Limb (tissue), 2 donors: ENCODE results near the gene NCLN.
"Not testable (repeated sequence)": the region's sequence is repeated elsewhere in the genome, so short reads cannot be mapped to it uniquely, and the experiment has no call there.

Experiments used
- DNase-seq, 2 donors: peaks; one replicate each; pipeline ENCODE4 v3.0.0-alpha.2; 2016; ENCODE audit errors: extremely low spot score in 2 of 2

NCLN gene

GRCh38 chr19:3225169-3225485 lies 39.4 kb downstream of the NCLN start:
- no peak for DNase-seq

- no peak for DNase-seq
Observed at GRCh38 chr19:3225677-3226093, 40.0 kb downstream of the NCLN start.

- DNase-seq = no peak
Observed at GRCh38 chr19:3227054-3227626, 41.4 kb downstream of the NCLN start.

GRCh38 chr19:3229346-3229743 lies 43.6 kb downstream of the NCLN start:
- DNase-seq = no peak

GRCh38 chr19:3229888-3230496 lies 44.3 kb downstream of the NCLN start:
- DNase-seq = no peak

GRCh38 chr19:3231288-3231687 lies 45.6 kb downstream of the NCLN start:
- DNase-seq = no peak

GRCh38 chr19:3233116-3233515 lies 47.4 kb downstream of the NCLN start:
- DNase-seq = no peak

GRCh38 chr19:3233831-3234230 lies 48.1 kb downstream of the NCLN start:
- no peak for DNase-seq

GRCh38 chr19:3234800-3235199 lies 49.1 kb downstream of the NCLN start:
- no peak for DNase-seq

- DNase-seq = not testable (repeated sequence)
Observed at GRCh38 chr19:3235604-3236003, 49.9 kb downstream of the NCLN start.

GRCh38 chr19:3236272-3236671 lies 50.5 kb downstream of the NCLN start:
- no peak for DNase-seq

- no peak for DNase-seq
Observed at GRCh38 chr19:3238066-3238561, 52.4 kb downstream of the NCLN start.

- no peak for DNase-seq
Observed at GRCh38 chr19:3239367-3239766, 53.6 kb downstream of the NCLN start.

- peak; percentile 45 to 70 for DNase-seq
Observed at GRCh38 chr19:3243819-3244700, 58.3 kb downstream of the NCLN start.

- no peak for DNase-seq
Observed at GRCh38 chr19:3245050-3245449, 59.3 kb downstream of the NCLN start.

GRCh38 chr19:3248728-3249326 lies 63.1 kb downstream of the NCLN start:
- DNase-seq = no peak

GRCh38 chr19:3249408-3249807 lies 63.7 kb downstream of the NCLN start:
- no peak for DNase-seq

- DNase-seq = no peak
Observed at GRCh38 chr19:3250675-3251074, 64.9 kb downstream of the NCLN start.

- no peak for DNase-seq
Observed at GRCh38 chr19:3251229-3251628, 65.5 kb downstream of the NCLN start.

- DNase-seq = no peak
Observed at GRCh38 chr19:3252650-3253049, 66.9 kb downstream of the NCLN start.

GRCh38 chr19:3253270-3253669 lies 67.5 kb downstream of the NCLN start:
- no peak for DNase-seq

- DNase-seq = no peak
Observed at GRCh38 chr19:3254520-3254919, 68.8 kb downstream of the NCLN start.
